RCC 7860 (cell line): ENCODE data around the gene CBS.
"Not testable (repeated sequence)": the region's sequence is repeated elsewhere in the genome, so short reads cannot be mapped to it uniquely, and the experiment has no call there.

Experiments used
- DNase-seq: peaks from one replicate; pipeline ENCODE4 v3.0.0-alpha.2; 2015; ENCODE audit warnings: low spot score
- FAIRE-seq: peaks from 2 replicates; lab custom pipeline; 2012; peaks lifted over from hg19 to GRCh38; lab: Jason Lieb, UNC

Gene CBS

GRCh38 chr21:43069682-43070081 lies 6.0 kb downstream of the CBS start:
- DNase-seq, FAIRE-seq: not testable (repeated sequence)

GRCh38 chr21:43068065-43068464 lies 7.6 kb downstream of the CBS start:
- not testable (repeated sequence) for DNase-seq, FAIRE-seq

- FAIRE-seq, DNase-seq: not testable (repeated sequence)
Observed at GRCh38 chr21:43066690-43067089, 8.9 kb downstream of the CBS start.

DNA sequence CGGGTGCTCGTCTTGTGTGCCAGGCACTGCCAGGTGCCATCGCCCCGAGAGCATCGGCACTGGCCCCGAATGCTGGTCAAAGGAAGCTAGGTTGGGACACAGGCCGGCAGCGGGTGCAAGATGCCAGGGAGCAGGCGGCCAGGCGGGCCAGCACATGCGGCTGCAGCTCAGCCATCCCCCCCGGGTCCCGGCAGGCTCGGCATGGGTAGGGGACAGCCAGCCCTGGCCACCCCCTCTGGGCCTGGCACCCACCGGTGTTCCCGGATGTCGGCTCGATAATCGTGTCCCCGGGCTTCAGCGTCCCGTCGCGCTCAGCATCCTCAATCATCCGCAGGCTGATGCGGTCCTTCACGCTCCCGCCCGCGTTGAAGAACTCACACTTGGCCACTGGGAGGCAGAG lies 9.6 kb downstream of the CBS start:
- not testable (repeated sequence) for FAIRE-seq

DNA sequence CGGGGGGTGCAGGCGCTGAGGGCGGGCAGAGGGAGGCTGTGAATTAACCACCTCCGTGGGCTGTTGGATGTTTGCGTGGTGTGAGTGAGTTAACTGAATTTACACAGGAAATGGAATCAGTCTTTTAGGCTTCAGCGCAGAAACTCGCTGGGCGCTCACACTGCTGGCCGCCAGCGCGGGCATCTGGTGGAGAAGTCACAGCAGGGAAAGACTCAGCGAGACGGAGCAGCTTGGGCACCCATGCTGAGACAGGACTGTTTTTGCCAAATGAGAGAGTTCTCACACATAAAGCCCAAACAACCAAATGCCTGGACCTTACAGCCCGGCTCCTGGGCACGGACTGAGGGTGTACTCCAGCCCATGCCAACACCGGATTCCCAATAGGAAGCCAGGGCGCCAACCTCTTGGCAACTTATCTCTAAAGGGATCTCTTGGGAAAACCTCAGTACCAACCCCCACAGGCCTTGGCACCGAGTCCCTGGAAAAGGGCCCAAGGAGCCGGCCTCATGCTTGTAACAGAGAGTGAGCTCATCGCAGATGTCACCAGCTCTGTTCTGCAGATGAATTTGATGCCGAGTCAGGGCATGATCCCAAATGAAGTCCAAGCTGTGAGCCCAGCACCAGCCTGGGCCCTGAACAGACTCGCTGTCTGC lies 11.2 kb downstream of the CBS start:
- FAIRE-seq, DNase-seq: not testable (repeated sequence)

More for the DNA sequence above, 9.6 kb downstream of the CBS start:
- not testable (repeated sequence) for DNase-seq

GRCh38 chr21:43062955-43063664 lies 12.5 kb downstream of the CBS start:
- FAIRE-seq, DNase-seq: not testable (repeated sequence)

DNA sequence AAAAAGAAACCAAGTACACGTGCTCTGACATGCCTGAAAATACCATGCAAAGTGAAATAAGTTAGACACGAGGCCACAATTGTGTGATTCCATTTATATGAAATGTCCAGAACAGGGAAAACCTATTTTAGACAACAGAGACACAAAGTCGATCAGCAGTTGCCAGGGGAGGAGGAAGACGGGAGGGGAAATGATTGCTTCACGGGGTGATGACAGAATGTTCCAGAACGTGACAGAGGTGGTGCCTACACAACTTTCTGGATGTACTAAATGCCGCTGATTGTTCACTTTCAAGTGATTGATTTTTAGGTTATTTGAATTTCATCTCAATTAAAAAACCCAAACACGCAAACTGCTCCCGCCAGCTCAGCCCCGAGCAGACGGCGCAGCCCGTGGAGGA lies 22.5 kb downstream of the CBS start:
- FAIRE-seq, DNase-seq: not testable (repeated sequence)

GRCh38 chr21:43045876-43046821 lies 29.5 kb downstream of the CBS start:
- FAIRE-seq, DNase-seq: not testable (repeated sequence)

DNA sequence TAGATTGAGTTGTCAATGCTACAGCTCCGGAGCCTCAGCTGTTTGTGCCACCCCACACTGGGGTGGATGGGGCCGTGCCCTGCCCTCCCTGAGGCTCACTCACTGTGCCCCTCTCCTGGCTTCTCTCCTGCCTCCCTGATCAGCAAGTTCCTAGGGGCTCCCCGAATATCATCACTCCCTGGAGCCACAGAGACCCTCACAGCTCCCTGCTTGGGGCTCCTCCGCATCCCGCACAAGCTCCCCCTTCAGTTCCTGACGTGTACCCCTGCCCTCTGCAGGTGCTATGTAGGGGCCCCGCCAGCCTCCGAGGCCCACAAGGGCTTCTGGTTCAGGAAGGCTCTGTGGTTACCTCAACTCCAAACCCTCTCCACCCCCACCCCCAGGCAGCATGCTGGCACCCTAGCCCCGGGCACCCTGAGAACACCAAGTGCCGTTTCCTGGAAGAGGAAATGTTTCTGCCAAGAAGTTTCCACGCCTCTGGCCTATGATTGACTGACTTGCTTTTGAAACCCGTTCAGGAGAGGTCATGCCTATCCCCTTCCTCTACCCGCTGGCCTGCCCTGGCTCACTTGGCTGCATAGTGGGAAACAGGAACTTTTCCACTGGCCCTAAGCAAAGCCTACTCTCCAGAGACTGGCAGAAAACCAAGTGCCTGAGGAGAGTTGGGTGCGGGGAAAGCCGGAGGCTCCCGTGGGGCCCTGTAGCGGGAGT lies 30.3 kb downstream of the CBS start:
- FAIRE-seq, result not testable (repeated sequence)

DNA sequence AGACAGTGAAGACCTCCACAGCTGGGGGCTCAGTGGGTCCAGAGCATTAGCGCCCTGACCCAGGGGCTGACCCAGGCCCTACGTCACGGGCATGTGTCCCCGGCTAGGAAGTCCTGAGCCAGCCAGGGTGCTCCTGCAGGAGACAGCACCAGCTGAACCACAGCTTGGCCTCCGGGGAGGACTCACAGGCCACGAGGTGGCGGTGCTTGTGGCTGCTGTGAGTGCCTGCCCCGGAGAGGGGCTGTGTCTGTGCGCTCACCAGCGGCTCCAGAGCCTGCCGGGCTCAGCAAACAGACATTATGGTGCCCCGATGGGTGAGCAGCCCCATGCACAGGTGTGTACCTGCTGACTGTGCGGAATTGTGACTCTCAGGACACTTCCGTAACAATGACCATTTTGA lies 31.1 kb downstream of the CBS start:
- not testable (repeated sequence) for DNase-seq, FAIRE-seq

More for the DNA sequence above, 30.3 kb downstream of the CBS start:
- not testable (repeated sequence) for DNase-seq

GRCh38 chr21:43043291-43043690 lies 32.3 kb downstream of the CBS start:
- not testable (repeated sequence) for FAIRE-seq, DNase-seq

GRCh38 chr21:43042169-43042568 lies 33.5 kb downstream of the CBS start:
- not testable (repeated sequence) for FAIRE-seq, DNase-seq

- DNase-seq, FAIRE-seq: not testable (repeated sequence)
Observed at GRCh38 chr21:43038659-43039044, 37.0 kb downstream of the CBS start.

DNA sequence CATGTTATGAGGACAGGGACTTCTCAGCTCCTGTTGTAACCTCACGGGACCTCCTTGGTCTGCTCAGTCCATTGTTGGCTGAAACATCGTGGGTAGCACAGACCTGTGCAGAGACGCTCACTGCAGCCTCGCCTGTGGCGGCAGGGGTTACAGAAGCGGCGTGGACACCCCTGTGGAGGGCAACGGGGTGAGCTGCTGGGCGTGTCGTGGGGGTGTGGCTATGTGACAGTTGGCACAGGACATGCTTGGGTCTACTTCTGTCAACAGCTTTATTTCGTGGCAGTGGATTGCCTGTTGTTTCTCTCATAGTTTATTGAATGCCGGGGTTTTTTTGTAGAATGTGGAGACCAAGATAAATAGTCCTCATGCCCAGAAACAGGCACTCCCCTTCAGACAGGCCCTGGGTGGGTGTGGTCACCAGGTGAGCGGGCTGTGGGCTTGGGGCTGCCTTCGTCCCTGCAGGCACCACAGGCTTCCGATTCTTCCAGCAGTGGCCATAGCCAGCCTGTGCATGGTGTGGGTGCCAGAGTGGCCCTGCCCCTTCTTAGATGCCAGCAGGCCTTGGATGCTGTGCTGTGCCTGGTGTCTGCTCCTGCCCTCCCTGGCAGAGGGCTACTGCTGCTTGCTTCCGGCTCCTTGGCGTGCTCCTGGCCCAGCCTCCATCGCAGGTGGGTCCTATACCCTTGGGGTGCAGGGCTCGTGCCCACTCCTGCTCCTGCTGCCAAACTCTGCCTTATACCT lies 37.5 kb downstream of the CBS start:
- not testable (repeated sequence) for FAIRE-seq, DNase-seq

DNA sequence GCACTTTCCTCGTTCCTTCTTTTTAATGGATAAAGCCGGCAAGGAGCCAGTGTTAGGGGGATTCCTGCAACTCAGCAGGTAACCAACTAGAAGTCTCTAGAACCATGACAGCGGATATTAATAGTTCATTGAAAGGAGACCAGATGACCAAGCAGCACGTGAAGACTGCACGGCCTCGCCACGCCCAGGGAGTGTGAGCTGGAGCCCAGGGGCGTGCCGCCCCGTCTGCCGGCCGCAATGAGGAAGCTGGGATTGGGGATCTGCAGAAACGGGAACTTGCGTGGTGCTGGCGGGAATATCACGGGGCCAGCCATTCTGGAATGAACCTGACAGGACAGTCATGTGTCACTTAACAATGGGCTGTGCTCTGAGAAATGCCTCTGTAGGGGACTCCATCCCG lies 38.7 kb downstream of the CBS start:
- not testable (repeated sequence) for DNase-seq, FAIRE-seq

GRCh38 chr21:43034826-43035225 lies 40.8 kb downstream of the CBS start:
- no peak for DNase-seq
- FAIRE-seq, result no peak

- FAIRE-seq, result no peak
- DNase-seq, result no peak
Observed at GRCh38 chr21:43034101-43034500, 41.5 kb downstream of the CBS start.

GRCh38 chr21:43031121-43031619 lies 44.5 kb downstream of the CBS start:
- DNase-seq (no peak), FAIRE-seq (no peak)

- FAIRE-seq, result no peak
- DNase-seq, result no peak
Observed at GRCh38 chr21:43029785-43030184, 45.9 kb downstream of the CBS start.
